Thyroid gland (tissue), 4 donors: ENCODE results near the gene COX19.

ENCODE experiments used
- CTCF ChIP-seq, 6 experiments: fragments of 200-600 bp in 3 of 6; fragments of 450-650 bp in 3 of 6; sonication (generic) in 3 of 6; IDR thresholded peaks; one replicate each; pipeline ENCODE4 v1.5.1; 2016 to 2019; ENCODE audit warnings: antibody characterized with exemption in 6 of 6, mild to moderate bottlenecking in 2 of 6, inconsistent platforms in 1 of 6, moderate library complexity in 1 of 6
- POLR2A ChIP-seq, 2 donors: fragments of 450-650 bp; IDR thresholded peaks; one replicate each; pipeline ENCODE4 v1.6.1; 2017; ENCODE audit warnings: antibody characterized with exemption in 2 of 2, mild to moderate bottlenecking in 2 of 2, moderate library complexity in 1 of 2

GRCh38 chr7:921581-922333 is 53.6 kb downstream of the COX19 start:
- TF ChIP-seq CTCF (IDR thresholded peaks at IDR 0.05) (no peak), POLR2A (IDR thresholded peaks at IDR 0.05) (no peak)
